Stimulated activated CD4-positive, alpha-beta T cell treated with anti-CD3 and anti-CD28 coated beads, Interleukin-15, amount 100 ng/mL, for 24 hours (primary cell): Measurements from ENCODE around the gene PLIN4.

Experiments used
- DNase-seq: peaks from one replicate; pipeline ENCODE4 v3.0.0-alpha.2; 2020

The PLIN4 gene

DNA sequence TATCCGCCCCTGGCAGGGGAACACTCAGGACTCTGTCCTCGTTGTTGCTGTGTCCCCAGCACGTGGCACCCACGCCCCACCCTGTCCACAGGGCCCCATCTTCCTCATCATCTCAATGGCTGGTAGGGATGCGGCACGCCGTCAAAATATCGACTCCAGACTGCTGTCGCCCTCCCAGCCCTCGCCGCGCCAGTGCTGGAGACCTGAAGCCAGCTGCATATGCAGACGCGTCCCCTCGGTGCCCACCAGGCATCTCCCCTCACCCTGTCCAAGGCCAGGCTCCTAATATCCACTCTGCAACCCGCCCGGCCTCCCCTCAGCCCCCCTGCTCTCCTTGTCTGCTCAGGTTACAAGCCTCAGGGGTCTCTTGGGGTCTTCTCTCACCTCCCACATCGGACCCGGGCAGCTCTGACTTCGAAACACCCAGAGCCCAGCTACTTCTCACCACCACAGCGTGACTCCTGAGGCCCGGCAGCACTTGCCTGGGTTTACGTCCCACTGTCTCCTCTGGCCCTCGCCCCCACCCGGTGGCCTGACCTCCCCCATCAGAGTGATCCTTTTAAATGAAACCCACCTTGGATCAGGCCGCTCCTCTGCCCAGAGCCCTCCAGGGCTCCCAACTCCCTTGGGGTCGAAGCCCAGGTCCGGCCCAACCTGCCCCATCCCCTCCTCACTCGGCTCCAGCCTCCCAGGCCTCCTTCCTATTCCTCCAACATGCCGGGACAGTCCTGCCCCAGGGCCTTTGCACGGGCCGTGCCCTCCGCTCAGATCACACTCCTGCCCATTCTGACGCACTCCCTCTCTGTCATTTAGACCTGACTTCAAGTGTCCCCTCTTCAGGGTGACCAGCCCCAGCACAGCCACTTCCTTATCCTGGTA is 12.5 kb downstream of the PLIN4 start:
- no peak for DNase-seq

DNA sequence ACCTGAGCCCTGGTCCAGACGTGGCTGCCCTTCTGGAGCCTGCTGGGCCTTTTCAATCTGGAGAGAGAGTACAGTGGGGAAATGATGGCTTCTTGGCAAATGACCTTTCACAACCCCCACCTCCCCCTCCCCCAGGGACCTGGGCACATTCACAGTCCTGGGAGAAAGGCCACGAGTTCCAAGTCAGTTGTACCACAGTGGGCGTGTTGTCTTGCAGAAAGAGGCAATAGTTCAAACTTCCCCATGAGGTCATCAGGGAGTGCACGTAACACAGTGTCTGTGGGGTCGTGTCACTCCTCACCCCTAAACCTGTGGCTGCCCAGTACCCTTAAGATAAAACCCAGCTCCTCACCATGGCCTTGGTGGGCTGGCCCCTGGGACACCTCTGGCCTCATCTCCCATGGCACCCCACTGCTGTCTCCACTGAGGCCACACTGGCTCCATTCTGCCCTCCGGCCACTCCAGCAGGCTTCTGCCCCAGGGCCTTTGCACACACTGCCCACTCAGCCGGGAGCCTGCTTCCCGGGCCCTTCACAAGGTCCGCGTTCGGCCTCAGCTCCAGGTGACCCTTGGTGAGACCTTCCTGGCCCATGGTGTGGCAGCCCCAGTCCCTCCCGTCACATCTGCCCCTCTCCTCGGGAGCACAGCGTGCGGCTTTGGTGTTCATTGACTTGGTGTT is 13.3 kb downstream of the PLIN4 start:
- no peak for DNase-seq

DNA sequence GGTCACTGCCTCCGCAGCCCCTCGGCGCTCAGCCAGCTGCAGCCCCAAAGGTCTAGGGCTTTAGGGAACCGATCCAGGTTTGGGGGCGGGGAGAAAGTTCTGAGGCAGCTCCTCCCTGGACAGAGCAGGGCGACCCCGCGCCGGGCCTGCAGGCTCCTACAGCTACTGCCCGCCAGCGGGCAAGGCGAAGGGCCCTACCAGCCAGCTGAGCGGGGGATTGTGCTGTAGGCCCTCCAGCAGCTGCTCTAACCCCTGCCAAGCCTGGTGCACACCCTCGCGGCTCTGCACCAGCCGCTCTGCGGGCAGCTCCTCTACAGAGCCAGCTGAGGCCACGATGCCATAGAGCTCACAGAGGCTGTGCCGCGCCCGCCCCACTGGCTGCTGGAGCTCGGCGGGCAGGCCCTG is 14.0 kb downstream of the PLIN4 start:
- no peak for DNase-seq

DNA sequence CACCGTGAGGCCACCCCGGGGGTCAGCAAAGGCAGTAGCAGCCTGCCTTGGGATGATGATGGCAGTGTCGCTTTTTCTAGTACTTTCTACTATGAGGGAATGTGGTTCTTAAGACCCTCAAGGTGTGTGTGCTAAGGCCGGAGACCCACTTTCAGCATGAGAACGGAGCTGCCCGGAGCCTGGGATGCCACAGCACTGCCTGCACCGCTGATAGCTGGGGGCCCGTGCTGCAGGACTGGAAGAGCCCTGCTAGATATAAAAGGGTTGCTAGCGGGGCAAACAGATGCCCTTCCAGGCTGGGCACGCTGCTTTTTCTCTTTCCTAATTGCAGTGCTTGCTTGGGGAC is 14.5 kb downstream of the PLIN4 start:
- no peak for DNase-seq

DNA sequence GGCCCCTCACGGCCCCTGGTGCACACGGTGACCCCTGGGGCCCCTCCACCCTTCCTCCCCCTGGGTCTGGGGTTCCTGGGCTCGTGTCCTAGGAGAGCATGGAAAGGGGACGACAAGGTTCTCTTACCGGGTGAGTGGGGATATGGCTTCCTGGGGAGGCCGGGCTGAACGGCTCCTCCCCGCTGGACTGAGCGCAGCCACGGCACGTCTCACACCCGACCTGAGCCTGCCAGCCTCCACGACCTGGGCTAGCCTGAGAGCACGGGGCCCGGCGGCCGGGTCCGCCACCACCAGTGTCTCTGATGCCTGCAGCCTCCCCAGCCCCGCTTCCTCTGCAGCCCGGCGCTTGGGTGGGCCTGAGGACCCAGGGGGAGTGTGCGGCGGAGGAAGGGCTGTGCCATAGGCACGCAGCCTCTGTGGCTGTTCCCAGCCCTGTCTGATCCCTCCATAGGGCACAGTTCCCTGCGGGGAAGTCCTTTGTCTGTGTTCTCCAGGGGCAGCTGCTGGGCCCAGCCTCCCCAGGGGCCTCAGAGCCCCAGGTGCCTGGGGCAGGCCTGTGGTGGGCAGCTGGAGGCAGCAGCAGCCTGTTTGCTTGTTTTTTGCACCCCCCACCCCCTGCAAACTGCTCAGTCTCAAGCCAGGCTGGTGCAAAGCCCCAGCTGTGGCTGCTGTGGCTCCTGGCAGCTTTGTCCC is 15.0 kb downstream of the PLIN4 start:
- DNase-seq = no peak

DNA sequence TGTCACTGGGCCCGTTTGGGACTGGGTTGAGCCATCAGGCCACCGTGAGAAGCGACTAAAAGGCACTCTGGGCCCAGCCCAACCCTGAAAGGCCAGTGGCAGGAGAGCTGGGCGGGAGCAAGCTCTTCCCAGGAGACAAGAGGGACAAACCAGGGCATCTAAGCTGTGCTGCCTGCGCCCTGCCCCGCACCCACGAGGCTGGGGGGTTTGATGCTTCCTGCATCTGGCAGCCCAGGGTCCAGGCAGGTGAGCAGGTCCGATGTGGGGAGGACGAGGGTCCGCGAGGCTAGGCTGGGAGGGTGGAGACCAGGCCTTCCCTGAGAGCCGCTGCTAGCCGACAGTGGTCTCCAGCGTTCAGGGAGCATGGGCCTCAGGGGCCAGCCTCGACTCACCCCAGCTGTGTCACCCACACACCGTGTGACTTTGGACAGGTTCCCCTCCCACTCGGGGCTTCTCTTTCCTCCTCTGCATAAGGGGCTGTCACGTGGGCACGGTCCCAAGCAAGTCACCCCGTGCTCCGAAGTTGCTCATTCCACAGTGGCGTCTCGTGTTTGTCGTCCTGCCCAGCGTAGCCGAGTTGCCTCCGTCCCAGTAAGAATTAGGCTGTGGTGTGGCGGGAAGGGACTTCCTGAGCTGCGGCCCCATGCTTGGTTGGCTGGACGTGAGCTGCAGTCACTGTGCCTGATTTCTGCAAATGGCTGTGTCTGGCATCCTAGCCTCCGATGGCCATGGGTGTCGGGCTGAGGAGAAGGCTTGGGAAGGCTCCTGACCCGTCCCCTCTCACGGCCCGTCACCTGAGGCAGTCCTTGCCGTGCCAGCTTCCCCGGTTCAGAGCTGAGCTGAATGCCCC is 15.8 kb downstream of the PLIN4 start:
- no peak for DNase-seq

DNA sequence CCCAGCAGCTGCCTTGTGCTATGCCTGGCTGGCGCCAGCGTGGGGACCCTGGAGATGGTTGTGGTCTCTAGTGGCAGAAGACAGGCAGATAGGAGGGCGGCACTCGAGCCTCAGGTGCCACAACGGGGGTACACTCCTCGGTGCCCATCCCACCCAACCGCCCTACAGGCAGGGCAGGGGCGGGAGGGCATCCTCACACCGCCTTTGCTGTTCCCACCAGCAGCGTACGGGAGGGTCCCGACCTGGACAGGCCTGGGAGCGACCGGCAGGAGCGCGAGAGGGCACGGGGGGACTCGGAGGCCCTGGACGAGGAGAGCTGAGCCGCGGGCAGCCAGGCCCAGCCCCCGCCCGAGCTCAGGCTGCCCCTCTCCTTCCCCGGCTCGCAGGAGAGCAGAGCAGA is 16.6 kb downstream of the PLIN4 start:
- DNase-seq = no peak

DNA sequence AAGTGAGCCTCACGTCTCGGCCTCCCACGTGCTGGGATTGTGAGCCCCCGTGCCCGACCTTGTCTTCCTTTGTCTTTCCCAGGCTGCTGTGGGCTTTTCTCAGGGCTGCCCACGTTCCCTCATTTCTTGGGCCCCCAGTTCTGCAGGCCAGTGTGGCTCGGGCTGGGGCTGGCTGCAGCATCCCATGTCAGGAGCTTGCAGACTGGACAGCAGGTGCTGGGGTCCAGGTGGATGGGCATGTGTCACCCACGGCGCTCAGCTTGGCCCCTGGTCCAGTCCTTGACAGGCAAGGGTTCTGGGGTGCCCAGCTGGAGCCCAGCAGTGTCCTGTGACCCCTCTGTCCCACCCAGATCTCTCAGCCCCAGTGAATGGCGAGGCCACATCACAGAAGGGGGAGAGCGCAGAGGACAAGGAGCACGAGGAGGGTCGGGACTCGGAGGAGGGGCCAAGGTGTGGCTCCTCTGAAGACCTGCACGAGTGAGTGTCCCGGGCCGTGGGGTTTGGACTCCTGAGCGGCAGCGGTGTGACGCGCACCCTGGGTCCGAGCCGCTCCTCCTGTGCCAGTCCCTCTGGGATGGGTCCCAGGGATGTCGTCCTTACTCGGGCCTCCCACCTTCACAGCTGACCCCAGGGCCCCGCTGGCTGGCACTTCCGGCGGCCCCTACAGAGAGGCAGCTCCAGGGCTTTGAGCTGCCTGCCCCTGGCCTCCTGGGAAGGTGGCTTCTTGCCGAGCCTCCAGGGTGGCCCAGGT is 17.3 kb downstream of the PLIN4 start:
- DNase-seq = no peak

DNA sequence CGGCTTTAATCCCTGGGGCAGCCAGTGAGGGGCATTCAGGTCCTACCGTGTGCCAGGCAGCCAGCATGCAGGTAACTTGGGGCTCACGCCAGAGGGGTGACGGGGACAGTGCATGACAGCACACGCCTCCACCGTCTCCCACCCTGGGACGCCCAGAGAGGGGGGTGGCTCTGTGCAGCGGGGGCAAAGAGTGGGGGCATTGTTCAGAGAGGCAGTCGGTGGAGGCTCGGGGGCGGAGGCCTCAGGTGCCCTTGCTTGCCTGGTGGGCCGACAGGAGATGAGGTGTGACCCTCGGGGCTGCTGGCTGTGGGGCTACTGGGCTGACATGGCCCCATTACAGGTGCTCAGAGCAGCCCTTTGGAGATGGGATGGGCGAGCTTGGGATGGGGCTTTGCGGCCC is 18.4 kb downstream of the PLIN4 start:
- no peak for DNase-seq

DNA sequence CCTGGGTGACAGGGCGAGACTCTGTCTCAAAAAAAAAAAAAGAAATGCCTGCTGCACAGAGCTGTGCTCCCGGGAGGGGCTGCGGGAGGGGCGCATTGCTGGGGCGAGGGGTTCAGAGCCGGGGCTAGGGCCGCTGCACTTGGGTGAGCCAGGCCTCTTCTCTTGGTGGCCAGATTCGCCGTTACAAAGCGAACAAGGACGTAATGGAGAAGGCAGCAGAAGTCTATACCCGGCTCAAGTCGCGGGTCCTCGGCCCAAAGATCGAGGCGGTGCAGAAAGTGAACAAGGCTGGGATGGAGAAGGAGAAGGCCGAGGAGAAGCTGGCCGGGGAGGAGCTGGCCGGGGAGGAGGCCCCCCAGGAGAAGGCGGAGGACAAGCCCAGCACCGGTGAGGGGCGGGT is 19.0 kb downstream of the PLIN4 start:
- DNase-seq = no peak

DNA sequence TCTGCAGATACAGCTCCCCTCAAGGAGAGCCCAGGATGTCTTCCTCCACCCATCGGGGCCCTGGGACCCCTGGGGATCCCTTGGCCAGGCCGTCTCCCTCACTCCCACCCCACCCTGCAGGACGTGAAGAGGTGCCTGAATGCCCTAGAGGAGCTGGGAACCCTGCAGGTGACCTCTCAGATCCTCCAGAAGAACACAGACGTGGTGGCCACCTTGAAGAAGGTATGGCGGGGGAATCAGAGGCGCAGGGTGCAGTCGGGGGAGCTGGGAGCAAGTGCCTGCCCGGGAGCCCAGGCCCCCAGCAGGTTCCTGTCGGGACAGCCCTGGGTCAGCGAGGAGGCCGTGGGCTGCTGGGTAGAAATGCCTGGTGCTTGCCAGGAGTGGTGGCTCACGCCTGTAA is 19.6 kb downstream of the PLIN4 start:
- no peak for DNase-seq

DNA sequence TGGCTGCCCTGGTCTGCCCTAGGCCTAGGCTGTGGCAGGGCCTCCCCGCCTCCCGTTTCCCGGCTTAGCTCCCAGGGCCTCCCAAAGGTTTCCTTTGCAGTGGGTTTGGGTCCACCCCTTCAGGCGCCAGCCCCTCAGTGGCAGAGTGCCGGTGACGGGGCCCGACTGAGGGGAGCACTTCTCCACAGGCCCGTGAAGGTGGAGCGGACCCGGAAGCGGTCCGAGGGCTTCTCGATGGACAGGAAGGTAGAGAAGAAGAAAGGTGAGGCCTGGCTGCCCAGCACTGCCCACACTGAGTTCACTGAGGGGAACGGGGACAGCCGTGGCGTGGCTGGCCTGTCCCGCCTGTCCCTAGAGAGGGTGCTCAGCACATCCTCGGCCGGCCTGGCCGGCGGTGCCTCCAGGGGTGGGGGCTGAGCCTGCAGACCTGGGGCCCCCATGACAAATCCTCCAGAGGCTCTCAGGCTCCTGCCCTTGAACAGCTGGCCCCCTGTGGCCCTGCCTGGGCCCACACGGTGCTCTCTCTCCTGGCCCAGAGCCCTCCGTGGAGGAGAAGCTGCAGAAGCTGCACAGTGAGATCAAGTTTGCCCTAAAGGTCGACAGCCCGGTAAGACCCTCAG is 20.4 kb downstream of the PLIN4 start:
- no peak for DNase-seq

DNA sequence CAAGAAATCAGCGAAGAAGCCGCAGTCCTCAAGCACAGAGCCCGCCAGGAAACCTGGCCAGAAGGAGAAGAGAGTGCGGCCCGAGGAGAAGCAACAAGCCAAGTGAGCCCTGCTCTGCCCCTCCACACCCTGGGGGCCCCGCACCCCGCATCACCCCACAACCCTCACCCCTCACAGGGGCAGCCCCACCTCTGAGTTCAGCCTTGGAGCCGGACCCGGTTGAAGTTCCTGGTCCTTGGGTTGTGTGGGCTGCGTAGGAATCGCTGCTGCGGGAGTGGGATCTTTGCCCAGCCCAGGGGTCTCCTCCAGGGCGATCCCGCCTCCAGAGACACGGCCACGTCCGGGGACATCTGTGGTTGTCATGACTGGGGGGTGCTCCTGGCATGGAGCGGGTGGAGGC is 22.0 kb downstream of the PLIN4 start:
- no peak for DNase-seq

DNA sequence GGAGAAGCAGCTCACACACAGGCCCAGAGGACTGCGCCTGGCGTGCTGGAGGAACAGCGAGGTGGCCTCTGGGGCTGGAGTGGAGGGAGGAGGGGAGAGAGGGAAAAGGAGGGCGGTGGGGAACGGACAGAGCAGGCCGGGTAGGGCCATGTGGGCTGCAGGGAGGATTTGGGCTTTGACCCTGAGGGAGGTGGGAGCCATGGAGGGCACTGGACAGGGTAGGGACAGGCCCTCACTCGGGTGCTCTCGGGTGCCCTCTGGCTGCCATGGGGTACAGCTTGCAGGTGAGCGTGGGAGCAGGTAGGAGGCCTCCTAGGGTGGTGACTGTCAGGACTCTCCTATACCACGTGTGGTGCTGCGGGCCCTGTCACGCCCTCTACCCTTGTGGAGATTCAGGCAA is 22.8 kb downstream of the PLIN4 start:
- DNase-seq = no peak

DNA sequence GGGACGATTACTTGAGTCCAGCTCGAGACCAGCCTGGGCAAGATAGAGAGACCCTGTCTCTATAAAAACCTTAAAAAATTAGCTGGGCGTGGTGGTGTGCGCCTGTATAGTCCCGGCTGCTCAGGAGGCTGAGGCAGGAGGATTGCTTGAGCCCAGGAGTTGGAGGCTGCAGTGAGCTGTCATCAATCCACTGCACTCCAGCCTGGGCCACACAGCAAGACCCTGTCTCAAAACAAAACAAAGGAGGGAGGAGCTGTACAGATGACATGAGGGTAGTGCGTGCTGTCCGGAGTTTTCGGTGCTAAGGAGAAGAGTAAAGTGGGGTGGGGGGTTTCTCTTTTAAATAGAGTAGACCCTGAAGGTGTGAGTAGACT is 23.6 kb downstream of the PLIN4 start:
- DNase-seq = no peak

DNA sequence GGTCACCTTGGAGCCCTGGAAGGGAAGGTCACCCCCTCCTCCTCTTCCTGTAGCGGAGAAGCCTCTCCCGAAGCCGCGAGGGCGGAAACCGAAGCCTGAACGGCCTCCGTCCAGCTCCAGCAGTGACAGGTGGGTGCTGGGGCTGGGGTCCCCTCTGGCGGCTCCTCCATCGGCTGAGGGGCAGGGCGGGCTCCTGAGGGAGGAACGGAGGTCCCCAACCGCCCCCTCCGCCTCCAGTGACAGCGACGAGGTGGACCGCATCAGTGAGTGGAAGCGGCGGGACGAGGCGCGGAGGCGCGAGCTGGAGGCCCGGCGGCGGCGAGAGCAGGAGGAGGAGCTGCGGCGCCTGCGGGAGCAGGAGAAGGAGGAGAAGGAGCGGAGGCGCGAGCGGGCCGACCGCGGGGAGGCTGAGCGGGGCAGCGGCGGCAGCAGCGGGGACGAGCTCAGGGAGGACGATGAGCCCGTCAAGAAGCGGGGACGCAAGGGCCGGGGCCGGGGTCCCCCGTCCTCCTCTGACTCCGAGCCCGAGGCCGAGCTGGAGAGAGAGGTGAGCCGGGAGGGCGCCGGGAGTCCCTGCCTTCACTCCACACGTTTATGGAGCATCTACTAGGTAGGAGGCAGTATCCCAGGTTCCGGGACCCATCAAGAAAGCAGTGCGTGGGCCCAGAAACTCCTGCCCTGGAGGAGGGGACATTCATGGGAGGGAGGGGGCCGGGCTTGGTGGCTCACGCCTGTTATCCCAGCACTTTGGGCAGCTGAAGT is 24.2 kb downstream of the PLIN4 start:
- DNase-seq = no peak

DNA sequence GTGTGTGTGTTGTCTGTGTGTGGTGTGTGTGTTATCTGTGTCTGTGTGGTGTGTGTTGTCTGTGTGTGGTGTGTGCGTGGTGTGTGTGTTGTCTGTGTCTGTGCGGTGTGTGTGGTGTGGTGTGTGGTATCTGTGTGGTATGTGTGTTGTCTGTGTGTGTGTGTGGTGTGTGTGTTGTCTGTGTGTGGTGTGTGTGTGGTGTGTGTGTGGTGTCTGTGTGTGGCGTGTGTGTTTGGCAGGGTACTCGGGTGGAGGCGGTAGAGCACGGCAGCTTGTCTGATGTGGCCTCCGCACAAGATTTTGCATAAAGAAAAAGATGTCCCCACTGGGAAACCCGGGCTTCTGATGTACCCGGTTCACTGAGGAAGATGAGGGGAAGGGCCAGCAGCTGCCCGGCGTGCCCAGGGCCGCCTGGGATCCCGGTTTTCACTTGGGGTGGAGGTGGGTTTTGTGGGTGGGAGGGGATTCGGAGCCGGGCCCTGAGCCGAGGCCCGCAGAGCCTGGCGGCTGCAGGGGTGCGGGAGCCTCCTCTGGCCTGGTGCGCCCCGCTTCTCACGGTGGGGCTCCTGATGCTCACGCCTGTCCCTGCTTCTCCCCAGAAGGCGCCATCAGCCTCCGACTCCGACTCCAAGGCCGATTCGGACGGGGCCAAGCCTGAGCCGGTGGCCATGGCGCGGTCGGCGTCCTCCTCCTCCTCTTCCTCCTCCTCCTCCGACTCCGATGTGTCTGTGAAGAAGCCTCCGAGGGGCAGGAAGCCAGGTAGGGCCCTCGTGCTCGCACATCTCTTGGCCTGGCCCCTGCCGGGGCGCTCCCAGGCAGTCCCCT is 25.0 kb downstream of the PLIN4 start:
- no peak for DNase-seq

DNA sequence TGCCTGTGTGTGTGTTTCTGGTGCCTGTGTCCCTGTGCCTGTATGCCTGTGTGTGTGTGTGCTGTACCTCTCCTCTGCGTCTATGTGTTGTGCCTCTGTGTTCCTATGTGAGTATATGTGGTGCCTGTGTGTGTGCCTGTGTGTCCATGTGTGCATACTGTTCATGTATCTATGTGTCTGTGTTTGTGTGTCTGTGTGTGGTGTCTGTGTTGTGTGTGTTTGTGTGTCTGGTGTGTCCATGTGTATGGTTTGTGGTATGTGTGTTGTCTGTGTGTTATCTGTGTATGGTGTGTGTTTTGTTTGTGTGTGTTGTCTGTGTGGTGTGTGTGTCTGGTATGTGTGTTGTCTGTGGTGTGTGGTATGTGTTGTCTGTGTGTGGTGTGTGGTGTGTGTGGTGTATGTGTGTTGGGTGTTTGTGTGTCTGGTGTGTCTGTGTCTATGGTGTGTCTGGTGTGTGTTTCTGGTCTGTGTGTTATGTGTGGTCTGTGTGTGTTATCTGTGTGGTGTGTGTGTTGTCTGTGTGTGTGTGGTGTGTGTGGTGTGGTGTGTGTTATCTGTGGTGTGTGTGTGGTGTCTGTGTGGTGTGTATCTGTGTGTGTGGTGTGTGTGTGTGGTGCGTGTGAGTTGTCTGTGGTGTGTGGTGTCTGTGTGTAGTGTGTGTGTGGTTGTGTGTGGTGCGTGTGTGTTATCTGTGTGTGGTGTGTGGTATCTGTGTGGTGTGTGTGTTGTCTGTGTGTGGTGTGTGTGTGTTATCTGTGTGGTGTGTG is 25.8 kb downstream of the PLIN4 start:
- DNase-seq = no peak

DNA sequence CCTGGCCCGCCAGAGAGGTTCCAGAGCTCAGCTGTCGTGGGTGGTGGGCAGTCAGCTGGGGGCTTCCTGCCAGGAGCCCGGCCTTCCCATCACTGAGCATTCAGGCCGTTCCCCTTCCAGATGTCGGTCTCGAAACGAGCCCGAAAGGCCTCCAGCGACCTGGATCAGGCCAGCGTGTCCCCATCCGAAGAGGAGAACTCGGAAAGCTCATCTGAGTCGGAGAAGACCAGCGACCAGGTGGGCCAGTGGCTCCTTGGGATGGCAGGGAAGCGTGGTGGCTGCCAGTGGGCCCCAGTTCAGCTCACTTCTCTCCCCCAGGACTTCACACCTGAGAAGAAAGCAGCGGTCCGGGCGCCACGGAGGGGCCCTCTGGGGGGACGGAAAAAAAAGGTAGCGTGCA is 26.8 kb downstream of the PLIN4 start:
- no peak for DNase-seq
